B cell (primary cell): Measurements from ENCODE around the gene CACNA2D3.

Experiments
- CTCF ChIP-seq: fragments of 200-600 bp; IDR thresholded peaks from one replicate; pipeline ENCODE4 v1.8.0; 2022; ENCODE audit warnings: antibody characterized with exemption, mild to moderate bottlenecking
- EZH2 ChIP-seq: IDR thresholded peaks from 2 replicates; pipeline ENCODE4 v1.6.1; 2012; ENCODE audit warnings: borderline replicate concordance, low read depth, mild to moderate bottlenecking, moderate library complexity, low read length; ENCODE audit not compliant: insufficient read depth, poor library complexity, severe bottlenecking

- TF ChIP-seq CTCF, result no peak
- TF ChIP-seq EZH2, result no peak
Measured at GRCh38 chr3:55036883-55037577, 914.7 kb downstream of the CACNA2D3 start.
